HepG2 (cell line): ENCODE results near the gene PIK3CD. TPM values are rescaled to one million over a fixed set of nuclear protein-coding genes. Genes with fewer than 3 reads are reported as not detected.

ENCODE experiments used
- ARHGAP35 ChIP-seq: sonication (generic); formaldehyde crosslinking; IDR thresholded peaks from 2 replicates; pipeline ENCODE4 v1.9.0; 2022; ENCODE audit warnings: mild to moderate bottlenecking, inconsistent platforms, moderate library complexity, missing genetic modification reagents, borderline replicate concordance
- EHMT2 ChIP-seq: fragments of 200-600 bp; sonication (generic); IDR thresholded peaks from 2 replicates; pipeline ENCODE4 v1.7.0; 2017; ENCODE audit warnings: antibody characterized with exemption, low read depth, low read length, borderline replicate concordance
- FOXP4 ChIP-seq: sonication (generic); formaldehyde crosslinking; IDR thresholded peaks from 2 replicates; pipeline ENCODE4 v1.4.0; 2020; ENCODE audit warnings: missing genetic modification reagents
- KLF13 ChIP-seq: sonication (generic); formaldehyde crosslinking; IDR thresholded peaks from 2 replicates; pipeline ENCODE4 v1.4.0; 2020; ENCODE audit warnings: mild to moderate bottlenecking, missing genetic modification reagents
- NFRKB ChIP-seq: fragments of 450-650 bp; IDR thresholded peaks from 2 replicates; pipeline ENCODE4 v1.6.1; 2017
- NKX3-1 ChIP-seq: sonication (generic); formaldehyde crosslinking; IDR thresholded peaks from 2 replicates; pipeline ENCODE4 v1.5.0; 2020; ENCODE audit warnings: missing genetic modification reagents
- PHF21A ChIP-seq: sonication (generic); formaldehyde crosslinking; IDR thresholded peaks from 2 replicates; pipeline ENCODE4 v1.5.0; 2020; ENCODE audit warnings: mild to moderate bottlenecking, missing genetic modification reagents
- POLR2A ChIP-seq, 2 experiments: IDR thresholded peaks; 2 replicates each; pipeline ENCODE4 v1.6.1; 2011; ENCODE audit warnings: low read depth in 2 of 2, low read length in 2 of 2, mild to moderate bottlenecking in 1 of 2, moderate library complexity in 1 of 2; ENCODE audit not compliant: insufficient read depth in 1 of 2
- RFXAP ChIP-seq: sonication (generic); formaldehyde crosslinking; IDR thresholded peaks from 2 replicates; pipeline ENCODE4 v1.4.0; 2020; ENCODE audit warnings: missing genetic modification reagents, borderline replicate concordance
- RXRA ChIP-seq: sonication (generic); formaldehyde crosslinking; IDR thresholded peaks from 2 replicates; pipeline ENCODE4 v1.5.1; 2020; ENCODE audit warnings: missing genetic modification reagents
- SIN3A ChIP-seq: IDR thresholded peaks from 2 replicates; pipeline ENCODE4 v1.6.1; 2011; ENCODE audit warnings: low read depth, mild to moderate bottlenecking, control low read depth, low read length, borderline replicate concordance
- SP5 ChIP-seq: IDR thresholded peaks from 2 replicates; pipeline ENCODE4 v1.6.1; 2016; ENCODE audit warnings: low read depth, borderline replicate concordance
- SRY ChIP-seq: sonication (generic); formaldehyde crosslinking; IDR thresholded peaks from 2 replicates; pipeline ENCODE4 v1.8.0; 2022; ENCODE audit warnings: mild to moderate bottlenecking, missing genetic modification reagents
- STAT5B ChIP-seq: sonication (generic); formaldehyde crosslinking; IDR thresholded peaks from 2 replicates; pipeline ENCODE4 v1.4.0; 2020; ENCODE audit warnings: missing genetic modification reagents
- YEATS2 ChIP-seq: sonication (generic); formaldehyde crosslinking; IDR thresholded peaks from 2 replicates; pipeline ENCODE4 v1.4.0; 2020; ENCODE audit warnings: missing genetic modification reagents, borderline replicate concordance
- ZBTB46 ChIP-seq: sonication (generic); formaldehyde crosslinking; IDR thresholded peaks from 2 replicates; pipeline ENCODE4 v1.4.0; 2020; ENCODE audit warnings: mild to moderate bottlenecking, missing genetic modification reagents, borderline replicate concordance
- ZFP1 ChIP-seq: IDR thresholded peaks from 2 replicates; pipeline ENCODE4 v1.6.1; 2016
- ZNF101 ChIP-seq: sonication (generic); formaldehyde crosslinking; IDR thresholded peaks from 2 replicates; pipeline ENCODE4 v1.4.0; 2020; ENCODE audit warnings: mild to moderate bottlenecking, low read depth, missing genetic modification reagents, borderline replicate concordance
- ZNF251 ChIP-seq: sonication (generic); formaldehyde crosslinking; IDR thresholded peaks from 2 replicates; pipeline ENCODE4 v1.9.0; 2021; ENCODE audit warnings: mild to moderate bottlenecking, missing genetic modification reagents
- ZNF264 ChIP-seq: sonication (generic); formaldehyde crosslinking; IDR thresholded peaks from 2 replicates; pipeline ENCODE4 v1.4.0; 2020; ENCODE audit warnings: missing genetic modification reagents
- ZNF451 ChIP-seq: sonication (generic); formaldehyde crosslinking; IDR thresholded peaks from 2 replicates; pipeline ENCODE4 v1.5.0; 2020; ENCODE audit warnings: mild to moderate bottlenecking, missing genetic modification reagents
- ZNF749 ChIP-seq: sonication (generic); formaldehyde crosslinking; IDR thresholded peaks from 2 replicates; pipeline ENCODE4 v1.8.0; 2022; ENCODE audit warnings: mild to moderate bottlenecking, missing genetic modification reagents, moderate library complexity, borderline replicate concordance
- ZNF781 ChIP-seq: sonication (generic); formaldehyde crosslinking; IDR thresholded peaks from 2 replicates; pipeline ENCODE4 v1.5.1; 2020; ENCODE audit warnings: borderline replicate concordance, mild to moderate bottlenecking, missing genetic modification reagents; ENCODE audit errors: not compliant biosample characterization
- ZNF792 ChIP-seq: IDR thresholded peaks from 2 replicates; pipeline ENCODE4 v1.6.1; 2016
- polyA plus RNA-seq, 8 experiments: library from polyadenylated mRNA; depleted of rRNA in 3 of 8; stranded (reverse) in 7 of 8; unstranded in 1 of 8; fragments of >200 nt; fragmentation: Illumina TruSeq in 4 of 8; extraction: Trizol in 4 of 8; gene quantifications; 2 replicates each; pipeline versions ENCODE4 v1.2.1 to v1.2.3, GENCODE V29; 2011 to 2016; ENCODE audit warnings: low read depth in 4 of 8, missing spikeins in 1 of 8, mixed read lengths in 1 of 8; ENCODE audit not compliant: insufficient read depth in 1 of 8
- total RNA-seq, 5 experiments: library from RNA; depleted of rRNA; stranded (reverse); fragments of >200 nt; fragmentation: Illumina TruSeq; extraction: Trizol; gene quantifications; 2 replicates each; pipeline ENCODE4 v1.2.3, GENCODE V29; 2016; ENCODE audit warnings: low read depth in 1 of 5
- TF ChIP-seq, protein P1 (sequence below): sonication (generic); formaldehyde crosslinking; IDR thresholded peaks from 2 replicates; pipeline ENCODE4 v1.5.0; 2020; ENCODE audit warnings: mild to moderate bottlenecking, missing genetic modification reagents

Gene PIK3CD
- total and polyA plus RNA-seq, 2 of the 13 experiments (the other 11 are each of a cell fraction or from before 2014, with no cell fraction given), result 7.1 to 10.0 TPM

- no peak for TF ChIP-seq ZNF749 (CRISPR knock-in tag)
- peak; percentile 86; the same call in 1 of the 2 replicates for TF ChIP-seq SIN3A
- TF ChIP-seq ZBTB46 (CRISPR knock-in tag), result no peak
- TF ChIP-seq ZNF264, result no peak
- 0 out of 2 replicates have a peak, but pooled peaks have one; percentile 22 for TF ChIP-seq SRY (CRISPR knock-in tag)
- TF ChIP-seq STAT5B, result no peak
- peak; percentile 96 for TF ChIP-seq PHF21A
- TF ChIP-seq, protein P1, sequence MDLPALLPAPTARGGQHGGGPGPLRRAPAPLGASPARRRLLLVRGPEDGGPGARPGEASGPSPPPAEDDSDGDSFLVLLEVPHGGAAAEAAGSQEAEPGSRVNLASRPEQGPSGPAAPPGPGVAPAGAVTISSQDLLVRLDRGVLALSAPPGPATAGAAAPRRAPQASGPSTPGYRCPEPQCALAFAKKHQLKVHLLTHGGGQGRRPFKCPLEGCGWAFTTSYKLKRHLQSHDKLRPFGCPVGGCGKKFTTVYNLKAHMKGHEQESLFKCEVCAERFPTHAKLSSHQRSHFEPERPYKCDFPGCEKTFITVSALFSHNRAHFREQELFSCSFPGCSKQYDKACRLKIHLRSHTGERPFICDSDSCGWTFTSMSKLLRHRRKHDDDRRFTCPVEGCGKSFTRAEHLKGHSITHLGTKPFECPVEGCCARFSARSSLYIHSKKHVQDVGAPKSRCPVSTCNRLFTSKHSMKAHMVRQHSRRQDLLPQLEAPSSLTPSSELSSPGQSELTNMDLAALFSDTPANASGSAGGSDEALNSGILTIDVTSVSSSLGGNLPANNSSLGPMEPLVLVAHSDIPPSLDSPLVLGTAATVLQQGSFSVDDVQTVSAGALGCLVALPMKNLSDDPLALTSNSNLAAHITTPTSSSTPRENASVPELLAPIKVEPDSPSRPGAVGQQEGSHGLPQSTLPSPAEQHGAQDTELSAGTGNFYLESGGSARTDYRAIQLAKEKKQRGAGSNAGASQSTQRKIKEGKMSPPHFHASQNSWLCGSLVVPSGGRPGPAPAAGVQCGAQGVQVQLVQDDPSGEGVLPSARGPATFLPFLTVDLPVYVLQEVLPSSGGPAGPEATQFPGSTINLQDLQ, result no peak
- peak; percentile 94 for TF ChIP-seq ZNF781
- peak; percentile 80; the same call in 1 of the 2 replicates for TF ChIP-seq YEATS2 (CRISPR knock-in tag)
- TF ChIP-seq ZFP1, result peak; percentile 71; the same call in 1 of the 2 replicates
- TF ChIP-seq NKX3-1, result no peak
- TF ChIP-seq ARHGAP35 (CRISPR knock-in tag), result no peak; the same call in 1 of the 2 replicates
- TF ChIP-seq SP5 (CRISPR knock-in tag), result peak; percentile 68
- peak in 1 of 2 experiments; percentile 74; a peak in 2 of 4 replicates for TF ChIP-seq POLR2A (IDR thresholded peaks at IDR 0.05; ENCODE audit: insufficient read depth in 1 of 2, low read depth in 2 of 2, low read length in 2 of 2)
- TF ChIP-seq ZNF792, result peak; percentile 84; the same call in 1 of the 2 replicates
- TF ChIP-seq ZNF101 (CRISPR knock-in tag), result peak; percentile 19; the same call in 1 of the 2 replicates
- TF ChIP-seq NFRKB, result no peak
- no peak for TF ChIP-seq KLF13 (CRISPR knock-in tag)
- TF ChIP-seq ZNF251, result no peak
- TF ChIP-seq ZNF451 (CRISPR knock-in tag), result peak; percentile 70; the same call in 1 of the 2 replicates
- TF ChIP-seq RFXAP (CRISPR knock-in tag), result peak; percentile 63
- TF ChIP-seq FOXP4, result peak; percentile 54; the same call in 1 of the 2 replicates
- peak; percentile 36; the same call in 1 of the 2 replicates for TF ChIP-seq RXRA (CRISPR knock-in tag)
- TF ChIP-seq EHMT2, result no peak
Observed at GRCh38 chr1:9717193-9718005, 65.9 kb downstream of the PIK3CD start (continued).
